K562 (cell line): ENCODE measurements around the gene MRPL28. TPM values are rescaled to one million over a fixed set of nuclear protein-coding genes. Genes with fewer than 3 reads are reported as not detected.

Source experiments
- ATAC-seq: fragments of 200-7000 bp; cut with Tn5 transposase; 3 replicates; pipeline ENCODE4 v1.9.1; 2020; ENCODE audit warnings: moderate library complexity
- BruUV-seq: library from RNA; stranded (reverse); fragments of 400-500 nt; replicated peaks from 2 replicates; lab custom pipeline; 2021; lab: Mats Ljungman, UMichigan
- CTCF ChIA-PET: fragments of 300-600 bp; formaldehyde crosslinking; extraction: SDS; loops from one replicate; lab custom pipeline; 2021; ENCODE audit warnings: low intra/inter-chr PET ratio; lab: Yijun Ruan, JAX
- POLR2A ChIA-PET: fragments of 300-600, 350-650 bp; sonication (Branson Sonifier 250); formaldehyde crosslinking; extraction: SDS; loops from one replicate; lab custom pipeline; 2021; ENCODE audit warnings: antibody characterized with exemption, inconsistent platforms; lab: Yijun Ruan, JAX
- DNase-seq, 4 experiments: peaks; one replicate each; pipeline versions ENCODE4 v3.0.0 to v3.0.0-alpha.2; 2011 to 2018; ENCODE audit warnings: low spot score in 3 of 4, mixed read lengths in 3 of 4; ENCODE audit errors: extremely low read depth in 1 of 4
- FAIRE-seq: peaks from 2 replicates; lab custom pipeline; 2011; peaks lifted over from hg19 to GRCh38; lab: Jason Lieb, UNC
- H2AFZ ChIP-seq: 2 replicates; pipeline ENCODE4 v1.6.0; 2011; ENCODE audit warnings: low read depth, low read length, control low read depth, inconsistent platforms
- H3K27ac ChIP-seq: fragments of 200-600 bp; 3 replicates; pipeline ENCODE4 v1.8.0; 2011; ENCODE audit warnings: low read depth, mild to moderate bottlenecking, control low read depth, inconsistent platforms, low read length, moderate library complexity, mixed read lengths; ENCODE audit errors: extremely low read depth
- H3K27me3 ChIP-seq, 2 experiments: fragments of 300-600 bp in 1 of 2; 2 replicates in 1 of 2; 3 replicates in 1 of 2; pipeline versions ENCODE4 v1.6.0 to v1.8.0; 2011; ENCODE audit warnings: inconsistent platforms in 2 of 2, low read length in 2 of 2, mild to moderate bottlenecking in 1 of 2, mixed read lengths in 1 of 2, moderate library complexity in 1 of 2; ENCODE audit not compliant: control insufficient read depth in 2 of 2, insufficient read depth in 2 of 2
- H3K36me3 ChIP-seq: fragments of 300-600 bp; 3 replicates; pipeline ENCODE4 v1.8.0; 2011; ENCODE audit warnings: mild to moderate bottlenecking, low read length, inconsistent platforms; ENCODE audit not compliant: control insufficient read depth, insufficient read depth
- H3K4me1 ChIP-seq, 2 experiments: fragments of 200-600 bp in 1 of 2; replicated peaks in 1 of 2; 2 replicates in 1 of 2; 3 replicates in 1 of 2; pipeline versions ENCODE4 v1.5.1 to v1.8.0; 2011; ENCODE audit warnings: inconsistent platforms in 2 of 2, low read length in 2 of 2, mild to moderate bottlenecking in 1 of 2, mixed read lengths in 1 of 2, moderate library complexity in 1 of 2; ENCODE audit not compliant: control insufficient read depth in 2 of 2, insufficient read depth in 2 of 2
- H3K4me2 ChIP-seq: 2 replicates; pipeline ENCODE4 v1.6.1; 2011; ENCODE audit warnings: low read length, control low read depth, inconsistent platforms, mixed read lengths; ENCODE audit not compliant: insufficient read depth
- H3K4me3 ChIP-seq: fragments of 200-600 bp; sonication (generic), shearing (Covaris generic); 2 replicates; pipeline ENCODE4 v1.5.1; 2016; ENCODE audit warnings: control low read depth, inconsistent platforms
- H3K79me2 ChIP-seq: fragments of 200-600 bp; 3 replicates; pipeline ENCODE4 v1.8.0; 2011; ENCODE audit warnings: low read length, inconsistent platforms; ENCODE audit not compliant: control insufficient read depth, insufficient read depth
- H3K9ac ChIP-seq, 2 experiments: 2 replicates each; pipeline versions ENCODE4 v1.6.0 to v1.6.1; 2011; ENCODE audit warnings: low read depth in 2 of 2, low read length in 2 of 2, control low read depth in 1 of 2, inconsistent platforms in 1 of 2, mild to moderate bottlenecking in 1 of 2, mixed read lengths in 1 of 2; ENCODE audit not compliant: insufficient read depth in 1 of 2
- H3K9me1 ChIP-seq: one replicate; pipeline ENCODE4 v1.6.0; 2011; ENCODE audit warnings: inconsistent platforms, mild to moderate bottlenecking, low read length, moderate library complexity; ENCODE audit not compliant: control insufficient read depth, insufficient read depth
- H3K9me3 ChIP-seq: replicated peaks from 2 replicates; pipeline ENCODE4 v1.5.1; 2011; ENCODE audit warnings: low read depth, low read length, inconsistent platforms; ENCODE audit not compliant: control insufficient read depth, insufficient read depth
- H4K20me1 ChIP-seq: replicated peaks from 2 replicates; pipeline ENCODE4 v1.6.1; 2011; ENCODE audit warnings: low read length, inconsistent platforms, mixed read lengths; ENCODE audit not compliant: control insufficient read depth, insufficient read depth
- L3MBTL2 ChIP-seq: fragments of 450-650 bp; IDR thresholded peaks from 2 replicates; pipeline ENCODE4 v1.6.1; 2016; ENCODE audit warnings: mild to moderate bottlenecking, moderate library complexity
- PCBP1 ChIP-seq: fragments of 200-400 bp; formaldehyde crosslinking; IDR thresholded peaks from 2 replicates; pipeline ENCODE4 v1.6.1; 2018; ENCODE audit warnings: mild to moderate bottlenecking, low read depth, low read length; ENCODE audit not compliant: poor library complexity, severe bottlenecking
- PCBP2 ChIP-seq: fragments of 200-400 bp; formaldehyde crosslinking; IDR thresholded peaks from 2 replicates; pipeline ENCODE4 v1.6.1; 2018; ENCODE audit warnings: low read length, low read depth, mild to moderate bottlenecking, moderate library complexity; ENCODE audit not compliant: poor library complexity, severe bottlenecking
- SREBF1 ChIP-seq: fragments of 150-350 bp; IDR thresholded peaks from 2 replicates; pipeline ENCODE4 v1.6.1; 2014; ENCODE audit warnings: antibody characterized with exemption, low read depth, low read length, borderline replicate concordance
- TEAD1 ChIP-seq, 2 experiments: fragments of 450-650 bp in 1 of 2; sonication (generic) in 1 of 2; formaldehyde crosslinking; IDR thresholded peaks; 2 replicates each; pipeline versions ENCODE4 v1.4.0 to v1.8.0; 2020 to 2022; ENCODE audit warnings: mild to moderate bottlenecking in 2 of 2, missing genetic modification reagents in 1 of 2
- THRAP3 ChIP-seq: fragments of 450-650 bp; IDR thresholded peaks from 2 replicates; pipeline ENCODE4 v1.6.1; 2016; ENCODE audit warnings: mild to moderate bottlenecking, inconsistent platforms, borderline replicate concordance
- ZNF263 ChIP-seq: sonication (generic); formaldehyde crosslinking; IDR thresholded peaks from 2 replicates; pipeline ENCODE4 v1.8.0; 2022; ENCODE audit warnings: mild to moderate bottlenecking, missing genetic modification reagents, borderline replicate concordance
- ZNF449 ChIP-seq: fragments of 250-450 bp; sonication (Bioruptor Pico); IDR thresholded peaks from 2 replicates; pipeline ENCODE4 v1.8.0; 2022; ENCODE audit warnings: moderate library complexity, mild to moderate bottlenecking, inconsistent platforms
- WGBS: fragments of 100-300 bp; shearing (Covaris generic); methylation state at CpG from one replicate; pipeline ENCODE4 v1.1.6; 2016; ENCODE audit warnings: low coverage, mixed read lengths; ENCODE audit not compliant: insufficient coverage; ENCODE audit errors: missing lambda C conversion rate; 5-methylcytosine and 5-hydroxymethylcytosine counted together
- in situ Hi-C: fragments of 300-500 bp; cut with MboI; formaldehyde crosslinking; loops from 4 replicates; pipeline ENCODE4 v1.15.0; 2018; ENCODE audit warnings: inconsistent platforms, mixed read lengths
- intact Hi-C: fragments of 100-400 bp; cut with micrococcal nuclease; formaldehyde crosslinking; loops from 2 replicates; pipeline ENCODE4 v1.14.2; 2022
- polyA plus RNA-seq, 8 experiments: library from polyadenylated mRNA; depleted of rRNA in 4 of 8; stranded (reverse) in 5 of 8; unstranded in 3 of 8; fragments of >200 nt; fragmentation: Nextera tagmentation in 2 of 8; fragmentation: Illumina TruSeq in 1 of 8; extraction: Ambion mirVana in 2 of 8; extraction: Trizol in 1 of 8; gene quantifications; 2 replicates each; pipeline versions ENCODE4 v1.2.1 to v1.2.3, GENCODE V29; 2011 to 2014; ENCODE audit warnings: inconsistent platforms in 1 of 8, missing spikeins in 1 of 8
- total RNA-seq, 7 experiments: library from RNA; depleted of rRNA in 6 of 7; stranded (reverse); fragments of >200 nt in 6 of 7; fragmentation: Illumina TruSeq in 2 of 7; extraction: Trizol in 2 of 7; gene quantifications; 2 replicates each; pipeline versions ENCODE4 v1.2.1 to v1.2.3, GENCODE V29; 2011 to 2021; ENCODE audit warnings: low replicate concordance in 1 of 7

The MRPL28 gene
- total and polyA plus RNA-seq, 9 of the 15 experiments (the other 6 are each of a cell fraction or from before 2014, with no cell fraction given) = 2.5 to 323 (median 175) TPM

DNA sequence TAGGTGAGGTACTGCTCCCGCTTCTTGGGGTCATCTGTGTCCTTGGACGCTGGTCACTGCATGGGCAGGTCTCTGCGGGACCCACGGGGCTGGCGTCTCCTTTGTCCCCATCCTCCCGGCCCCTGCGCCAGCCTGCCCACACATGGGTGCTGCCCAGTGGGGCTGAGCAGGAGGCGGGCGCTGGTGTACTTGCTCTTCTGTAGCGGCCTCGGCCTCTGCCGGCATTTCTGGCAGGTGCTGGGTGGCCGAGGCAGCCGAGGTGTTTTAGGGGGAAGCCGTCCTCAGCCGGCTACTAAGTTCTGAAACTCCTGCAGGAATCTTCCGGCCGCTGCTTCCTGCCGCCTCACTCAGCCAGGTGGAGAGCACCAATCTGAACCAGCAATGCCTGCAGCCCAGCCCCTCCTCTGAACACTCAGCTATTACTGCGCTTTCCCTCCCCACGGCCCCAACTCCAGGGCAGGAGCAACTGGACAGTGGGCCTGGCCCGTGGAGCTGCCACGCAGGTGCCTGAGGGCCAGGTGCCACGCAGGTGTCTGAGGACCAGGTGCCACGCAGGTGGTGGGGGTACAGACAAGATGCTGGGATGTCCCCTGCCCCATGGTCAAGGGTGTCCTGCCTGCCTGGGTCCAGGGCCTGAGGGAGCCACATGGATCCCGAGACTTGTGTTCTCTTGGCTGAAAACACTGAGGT lies 41.4 kb upstream of the MRPL28 start:
- H3K36me3 ChIP-seq = peaks cover 8% of the 10 kb centered on the region; the same call in 1 of the 3 replicates
- ChIA-PET POLR2A (interaction anchor here (0.7 to 1.1 kb wide), 3 partner anchors 9 to 101 kb away, joined by 3 to 4 read pairs (median 3); no protein-coding TSS in a partner anchor), CTCF (no interaction called here)
- no peak overlapping the region for H3K4me2 ChIP-seq
- FAIRE-seq (no peak), DNase-seq (peak in 1 of 4 experiments; percentile 4), ATAC-seq (no peak)
- no peak overlapping the region for H2AFZ ChIP-seq
- H4K20me1 ChIP-seq = no peaks in the 10 kb centered on the region
- in situ Hi-C loops (no loop called here), intact Hi-C loops (no loop called here)
- no peak overlapping the region for H3K4me3 ChIP-seq
- no peak for TF ChIP-seq PCBP2
- TF ChIP-seq PCBP1 = peak; percentile 37
- no peak for TF ChIP-seq THRAP3
- no peak for TF ChIP-seq L3MBTL2
- no peak for TF ChIP-seq ZNF449 (CRISPR knock-in tag)
- TF ChIP-seq SREBF1 = no peak
- 0 out of 2 replicates have a peak, but pooled peaks have one; percentile 27 for TF ChIP-seq ZNF263 (CRISPR knock-in tag)
- TF ChIP-seq TEAD1 (CRISPR knock-in tag; IDR thresholded peaks at IDR 0.05) = no peak
- H3K9me1 ChIP-seq = no peaks in the 10 kb centered on the region
- H3K27me3 ChIP-seq = no peaks in the 10 kb centered on the region
- 86% methylated on average over 17 of the region's 26 CpGs for WGBS
- peak overlapping the region in 1 of 2 experiments; percentile 45; a peak in 1 of 4 replicates for H3K9ac ChIP-seq
- H3K79me2 ChIP-seq = no peaks in the 10 kb centered on the region
- peaks cover 0 to 41% of the 10 kb centered on the region in 2 experiments; a peak in 2 of 5 replicates for H3K4me1 ChIP-seq
- H3K27ac ChIP-seq = no peak overlapping the region
- TSS peak; percentile 61 for BruUV-seq
- H3K9me3 ChIP-seq = no peaks in the 10 kb centered on the region
